ENCODE results near the gene ERBIN. TPM values are rescaled to one million over a fixed set of nuclear protein-coding genes. Genes with fewer than 3 reads are reported as not detected.

The ERBIN gene
- total RNA-seq, 1 donor, result 233 TPM

DNA sequence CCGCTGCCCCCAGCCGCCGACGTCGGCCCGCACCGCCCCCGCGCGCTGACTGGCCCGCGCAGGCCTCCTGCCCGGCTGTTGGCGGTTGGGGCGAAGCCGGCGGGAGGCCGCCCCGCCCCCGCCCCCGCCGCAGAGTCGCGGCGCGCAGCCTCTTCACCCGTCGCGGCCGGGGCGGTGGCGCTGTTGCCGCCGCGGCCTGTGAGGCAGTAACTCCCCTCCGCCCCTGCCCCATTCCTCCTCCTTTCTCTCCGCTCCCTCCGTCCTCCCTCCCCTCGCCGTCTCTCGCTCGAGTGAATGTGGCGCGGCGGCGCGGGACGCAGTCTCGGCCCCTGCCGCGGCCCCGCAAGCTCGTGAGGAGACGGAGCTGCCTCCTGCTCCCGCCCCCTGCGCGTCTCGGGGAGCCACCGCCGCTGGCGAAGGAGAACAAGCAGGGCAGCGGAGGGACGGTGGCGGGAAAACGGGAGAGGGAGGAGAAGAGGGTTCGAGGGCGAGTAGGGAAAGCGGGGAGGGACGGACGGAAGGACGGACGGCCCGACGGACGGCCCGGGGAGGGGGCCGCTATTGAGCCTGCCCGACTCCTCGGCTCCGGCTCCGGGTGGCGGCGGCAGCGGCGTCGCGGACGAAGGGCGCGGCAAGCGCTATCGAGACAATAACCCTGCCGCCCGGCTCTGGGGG lies 637 bp upstream of the ERBIN start:
- TF ChIP-seq, protein P1, sequence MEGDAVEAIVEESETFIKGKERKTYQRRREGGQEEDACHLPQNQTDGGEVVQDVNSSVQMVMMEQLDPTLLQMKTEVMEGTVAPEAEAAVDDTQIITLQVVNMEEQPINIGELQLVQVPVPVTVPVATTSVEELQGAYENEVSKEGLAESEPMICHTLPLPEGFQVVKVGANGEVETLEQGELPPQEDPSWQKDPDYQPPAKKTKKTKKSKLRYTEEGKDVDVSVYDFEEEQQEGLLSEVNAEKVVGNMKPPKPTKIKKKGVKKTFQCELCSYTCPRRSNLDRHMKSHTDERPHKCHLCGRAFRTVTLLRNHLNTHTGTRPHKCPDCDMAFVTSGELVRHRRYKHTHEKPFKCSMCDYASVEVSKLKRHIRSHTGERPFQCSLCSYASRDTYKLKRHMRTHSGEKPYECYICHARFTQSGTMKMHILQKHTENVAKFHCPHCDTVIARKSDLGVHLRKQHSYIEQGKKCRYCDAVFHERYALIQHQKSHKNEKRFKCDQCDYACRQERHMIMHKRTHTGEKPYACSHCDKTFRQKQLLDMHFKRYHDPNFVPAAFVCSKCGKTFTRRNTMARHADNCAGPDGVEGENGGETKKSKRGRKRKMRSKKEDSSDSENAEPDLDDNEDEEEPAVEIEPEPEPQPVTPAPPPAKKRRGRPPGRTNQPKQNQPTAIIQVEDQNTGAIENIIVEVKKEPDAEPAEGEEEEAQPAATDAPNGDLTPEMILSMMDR (IDR thresholded peaks at IDR 0.05; ENCODE audit: insufficient read depth, low read depth, low read length), result peak; percentile 9
- peak; percentile 89 for DNase-seq (ENCODE audit: low read depth)
- H3K4me3 ChIP-seq (ENCODE audit: low read depth, low read length), result peak overlapping the region; percentile 88

DNA sequence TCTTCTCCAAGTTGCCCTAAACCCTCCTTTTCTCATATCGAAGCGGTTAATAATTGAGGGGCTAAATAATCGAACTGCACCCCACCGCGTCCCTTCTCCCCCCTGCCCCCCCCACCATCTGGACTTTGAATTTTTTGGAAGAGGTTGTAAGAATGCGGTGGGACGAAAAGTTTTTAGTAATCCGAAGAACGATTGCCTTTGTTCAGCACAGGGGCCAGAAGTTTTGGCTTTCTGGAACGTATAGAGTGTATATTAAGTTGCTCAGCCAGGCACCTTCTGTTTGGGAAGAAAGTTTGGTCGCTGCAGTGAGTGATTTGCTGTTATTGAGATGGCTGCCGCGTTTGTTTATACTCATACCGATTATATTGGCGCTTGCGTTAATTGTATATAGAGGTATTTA lies 518 bp downstream of the ERBIN start:
- TF ChIP-seq, protein P1 (IDR thresholded peaks at IDR 0.05; ENCODE audit: insufficient read depth, low read depth, low read length), result no peak
- H3K4me3 ChIP-seq (ENCODE audit: low read depth, low read length), result peak overlapping the region; percentile 88
- DNase-seq (ENCODE audit: low read depth), result peak; percentile 22

DNA sequence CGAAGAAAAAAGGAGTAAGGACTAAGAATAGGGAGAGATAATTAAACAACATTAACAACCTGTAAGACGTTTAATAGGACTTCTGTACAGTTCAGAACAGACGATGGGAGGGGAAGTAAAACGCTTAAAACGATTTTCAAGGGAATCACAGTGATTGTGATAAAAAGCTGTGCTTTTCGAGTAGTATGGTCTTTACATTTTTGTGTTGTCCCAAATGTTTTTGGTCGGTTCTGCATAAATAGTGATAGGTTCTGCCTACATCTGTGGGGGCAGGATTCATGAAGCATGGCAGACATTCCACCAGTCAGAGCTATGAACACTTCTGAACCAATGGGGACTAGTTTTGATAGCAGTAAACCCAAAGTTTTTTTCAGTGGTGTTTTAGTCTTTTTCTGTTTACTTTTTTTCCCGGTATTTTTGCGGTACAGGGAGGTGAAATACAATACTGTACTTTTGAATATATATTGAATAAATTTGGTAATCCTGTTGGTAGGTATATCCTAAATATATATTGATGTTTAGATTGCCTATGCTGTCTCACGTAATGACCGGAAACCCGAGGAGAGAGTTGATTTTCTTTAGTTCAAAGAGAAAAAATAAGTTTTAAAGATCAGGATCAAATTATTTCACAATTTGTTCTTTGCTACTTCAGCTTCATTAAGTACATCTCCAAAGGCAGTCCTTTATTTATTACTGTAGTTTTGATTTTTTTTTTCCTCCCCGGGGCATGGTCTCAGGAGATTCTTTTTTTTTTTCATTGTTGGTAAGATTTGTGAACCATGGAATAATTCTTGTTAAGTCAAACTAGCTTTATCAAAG lies 1.3 kb downstream of the ERBIN start:
- peak overlapping the region; percentile 88 for H3K4me3 ChIP-seq (ENCODE audit: low read depth, low read length)
- TF ChIP-seq, protein P1 (IDR thresholded peaks at IDR 0.05; ENCODE audit: insufficient read depth, low read depth, low read length), result no peak
- peak; percentile 68 for DNase-seq (ENCODE audit: low read depth)

DNA sequence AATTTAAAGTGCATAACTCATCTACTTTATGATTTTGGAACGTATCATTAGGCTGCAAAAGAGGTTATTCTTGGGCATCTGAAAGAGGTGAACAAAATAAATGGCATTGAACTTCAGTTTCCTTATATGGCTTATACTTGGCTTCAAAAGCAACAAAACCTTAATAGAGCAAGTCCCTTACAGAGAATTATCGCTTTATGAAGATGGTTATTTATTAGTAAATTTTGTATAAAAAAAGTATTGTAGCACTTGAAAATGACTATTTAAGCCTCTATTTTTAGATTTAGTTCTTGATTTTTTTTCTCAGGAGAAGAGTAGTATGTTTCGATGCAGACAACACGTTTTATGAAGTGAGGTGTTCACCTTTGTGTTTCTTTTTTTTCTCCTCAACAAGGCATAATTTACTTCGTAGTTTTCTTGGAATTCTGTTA lies 2.0 kb downstream of the ERBIN start:
- H3K4me3 ChIP-seq (ENCODE audit: low read depth, low read length), result peak overlapping the region; percentile 88
- TF ChIP-seq, protein P1 (IDR thresholded peaks at IDR 0.05; ENCODE audit: insufficient read depth, low read depth, low read length), result no peak

DNA sequence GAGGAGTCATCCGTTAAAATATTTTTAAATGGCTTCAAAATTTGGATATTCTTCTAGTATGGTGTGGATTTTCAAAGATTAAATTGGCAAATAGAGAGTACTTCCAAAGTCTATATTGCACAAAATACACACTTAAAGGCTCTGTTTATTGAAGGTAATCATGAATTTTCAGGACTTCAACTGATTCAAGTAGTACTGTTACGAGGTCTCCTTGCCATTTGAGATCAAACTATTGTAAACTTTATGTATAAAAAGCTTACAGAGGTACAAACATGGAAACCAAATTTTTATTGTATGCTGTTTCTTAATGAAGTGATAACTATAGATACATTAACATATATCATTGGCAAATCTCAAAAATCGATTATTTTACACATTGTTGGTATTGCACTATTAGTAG lies 2.5 kb downstream of the ERBIN start:
- no peak for DNase-seq (ENCODE audit: low read depth)
- TF ChIP-seq, protein P1 (IDR thresholded peaks at IDR 0.05; ENCODE audit: insufficient read depth, low read depth, low read length), result no peak
- peak overlapping the region; percentile 88 for H3K4me3 ChIP-seq (ENCODE audit: low read depth, low read length)

More for the DNA sequence above, 2.0 kb downstream of the ERBIN start:
- peak; percentile 26 for DNase-seq (ENCODE audit: low read depth)

DNA sequence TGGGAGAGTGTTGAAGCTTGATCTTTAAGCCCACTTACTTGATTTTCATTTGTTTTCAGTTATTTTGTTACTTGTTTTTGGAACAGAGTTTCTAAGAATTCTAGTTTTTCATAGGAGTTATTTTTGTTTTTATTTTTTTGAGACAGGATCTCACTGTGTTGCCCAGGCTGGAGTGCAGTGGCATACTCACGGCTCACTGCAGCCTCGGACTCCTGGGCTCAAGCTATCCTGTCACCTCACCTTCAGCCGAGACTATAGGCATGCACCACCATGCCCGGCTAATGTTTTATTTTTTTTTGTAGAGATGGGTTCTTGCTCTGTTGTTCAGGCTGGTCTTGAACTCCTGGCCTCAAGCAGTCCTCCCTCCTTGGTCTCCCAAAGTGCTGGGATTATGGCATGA lies 6.3 kb downstream of the ERBIN start:
- no peak overlapping the region for H3K4me3 ChIP-seq (ENCODE audit: low read depth, low read length)
- TF ChIP-seq, protein P1 (IDR thresholded peaks at IDR 0.05; ENCODE audit: insufficient read depth, low read depth, low read length), result no peak
- no peak for DNase-seq (ENCODE audit: low read depth)
